Panc1 (cell line): ENCODE results near the gene CIAO2B. TPM values are rescaled to one million over a fixed set of nuclear protein-coding genes. Genes with fewer than 3 reads are reported as not detected.

Experiments used
- ATAC-seq: fragments of 200-7000 bp; cut with Tn5 transposase; 2 replicates; pipeline ENCODE4 v1.9.1; 2020; ENCODE audit warnings: mild to moderate bottlenecking, moderate library complexity
- BruUV-seq: library from RNA; stranded (reverse); fragments of 400-500 nt; replicated peaks from 2 replicates; lab custom pipeline; 2021; lab: Mats Ljungman, UMichigan
- CTCF ChIA-PET: fragments of 300-600 bp; sonication (Branson Sonifier 250); formaldehyde crosslinking; loops from one replicate; lab custom pipeline; 2022; ENCODE audit warnings: antibody characterized with exemption; lab: Charles Lee
- POLR2A ChIA-PET: fragments of 300-600 bp; sonication (Branson Sonifier 250); formaldehyde crosslinking; loops from one replicate; lab custom pipeline; 2022; ENCODE audit warnings: antibody characterized with exemption; lab: Charles Lee
- DNase-seq: peaks from one replicate; pipeline ENCODE4 v3.0.0-alpha.2; 2010; ENCODE audit warnings: low read depth, low spot score
- H3K27ac ChIP-seq: 2 replicates; pipeline ENCODE4 v1.5.1; 2011; ENCODE audit warnings: mild to moderate bottlenecking, low read length, inconsistent platforms
- H3K27me3 ChIP-seq: fragments of 200-500 bp; sonication (Bioruptor generic); 2 replicates; pipeline ENCODE4 v1.6.0; 2014; ENCODE audit warnings: low read length, inconsistent platforms; ENCODE audit not compliant: control insufficient read depth, insufficient read depth
- H3K36me3 ChIP-seq: fragments of 200-500 bp; sonication (Bioruptor generic); 2 replicates; pipeline ENCODE4 v1.5.1; 2014; ENCODE audit warnings: inconsistent platforms, mild to moderate bottlenecking, low read length, moderate library complexity; ENCODE audit not compliant: control insufficient read depth, insufficient read depth
- H3K4me1 ChIP-seq: 2 replicates; pipeline ENCODE4 v1.5.1; 2011; ENCODE audit warnings: inconsistent platforms, mild to moderate bottlenecking, low read length, moderate library complexity; ENCODE audit not compliant: control insufficient read depth, insufficient read depth
- H3K4me3 ChIP-seq, 2 experiments: 2 replicates each; pipeline ENCODE4 v1.5.1; 2011 to 2012; ENCODE audit warnings: low read depth in 2 of 2, low read length in 2 of 2, mild to moderate bottlenecking in 2 of 2, inconsistent platforms in 1 of 2, moderate library complexity in 1 of 2
- H3K9me3 ChIP-seq: fragments of 200-500 bp; sonication (Bioruptor generic); 2 replicates; pipeline ENCODE4 v1.5.1; 2014; ENCODE audit warnings: low read depth, mild to moderate bottlenecking, inconsistent platforms, low read length, moderate library complexity; ENCODE audit not compliant: control insufficient read depth, insufficient read depth
- POLR2AphosphoS5 ChIP-seq: IDR thresholded peaks from 2 replicates; pipeline ENCODE4 v1.6.1; 2012; ENCODE audit warnings: mild to moderate bottlenecking, low read depth, low read length, moderate library complexity
- SIN3A ChIP-seq: IDR thresholded peaks from 2 replicates; pipeline ENCODE4 v1.6.1; 2012; ENCODE audit warnings: low read depth, mild to moderate bottlenecking, low read length, moderate library complexity, borderline replicate concordance; ENCODE audit not compliant: insufficient read depth
- TCF7L2 ChIP-seq: IDR thresholded peaks from 2 replicates; pipeline ENCODE4 v1.6.1; 2011; ENCODE audit warnings: mild to moderate bottlenecking, low read depth, low read length, inconsistent platforms
- in situ Hi-C: cut with HindIII; loops from 2 replicates; pipeline ENCODE4 v1.10.0; 2016; ENCODE audit warnings: low sequenced_read_pairs, low pct_unique_long_range_greater_than_20kb
- intact Hi-C: fragments of 100-400 bp; cut with micrococcal nuclease; formaldehyde crosslinking; loops from one replicate; pipeline ENCODE4 v1.10.0; 2022; ENCODE audit not compliant: unreplicated experiment
- total RNA-seq: library from RNA; stranded (reverse); gene quantifications from one replicate; pipeline ENCODE4 v1.2.1, GENCODE V29; 2021; ENCODE audit not compliant: unreplicated experiment
- TF ChIP-seq, protein P1 (sequence below), 2 experiments: IDR thresholded peaks; 2 replicates each; pipeline ENCODE4 v1.6.1; 2011 to 2012; ENCODE audit warnings: low read depth in 2 of 2, control low read depth in 1 of 2, low read length in 1 of 2, mild to moderate bottlenecking in 1 of 2, moderate library complexity in 1 of 2; ENCODE audit not compliant: insufficient read depth in 1 of 2
- TF ChIP-seq, protein P2 (sequence below): fragments of 450-650 bp; IDR thresholded peaks from 2 replicates; pipeline ENCODE4 v1.5.1; 2017; ENCODE audit warnings: mild to moderate bottlenecking

The CIAO2B gene
- total RNA-seq, 1 experiment from 2014 or later, result 96.6 TPM

DNA sequence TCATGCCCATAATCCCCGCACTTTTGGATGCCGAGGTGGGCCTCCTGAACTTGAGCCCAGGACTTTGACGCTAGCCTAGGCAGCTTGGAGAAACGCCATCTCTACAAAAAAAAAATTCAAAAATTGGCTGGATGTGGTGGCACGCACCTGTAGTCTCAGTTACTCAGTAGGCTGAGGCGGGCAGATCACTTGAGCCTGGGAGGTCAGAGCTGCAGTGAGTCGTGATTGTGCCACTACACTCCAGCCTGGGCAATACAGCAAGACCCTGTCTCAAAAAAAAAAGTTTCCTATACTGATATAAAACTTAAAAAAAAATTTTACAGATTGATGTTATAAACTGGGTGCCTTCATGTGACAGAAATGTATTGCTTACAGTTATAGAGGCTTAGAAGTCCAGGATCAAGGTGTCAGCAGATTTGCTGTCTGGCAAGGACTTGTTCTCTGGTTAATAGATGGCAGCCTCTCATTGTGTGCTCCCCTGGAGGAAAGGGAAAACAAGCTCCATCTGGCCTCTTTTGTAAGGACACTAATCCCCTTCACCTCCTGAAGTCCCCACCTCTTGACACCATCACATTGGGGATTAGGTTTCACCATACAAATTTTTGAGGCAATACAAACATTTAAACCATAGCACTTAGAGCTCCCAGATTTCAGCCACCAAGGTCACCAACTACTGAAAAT, 18.4 kb upstream of the CIAO2B start:
- no peaks in the 10 kb centered on the region for H3K36me3 ChIP-seq
- no peaks in the 10 kb centered on the region for H3K9me3 ChIP-seq
- TF ChIP-seq TCF7L2, result no peak
- TF ChIP-seq, protein P1, sequence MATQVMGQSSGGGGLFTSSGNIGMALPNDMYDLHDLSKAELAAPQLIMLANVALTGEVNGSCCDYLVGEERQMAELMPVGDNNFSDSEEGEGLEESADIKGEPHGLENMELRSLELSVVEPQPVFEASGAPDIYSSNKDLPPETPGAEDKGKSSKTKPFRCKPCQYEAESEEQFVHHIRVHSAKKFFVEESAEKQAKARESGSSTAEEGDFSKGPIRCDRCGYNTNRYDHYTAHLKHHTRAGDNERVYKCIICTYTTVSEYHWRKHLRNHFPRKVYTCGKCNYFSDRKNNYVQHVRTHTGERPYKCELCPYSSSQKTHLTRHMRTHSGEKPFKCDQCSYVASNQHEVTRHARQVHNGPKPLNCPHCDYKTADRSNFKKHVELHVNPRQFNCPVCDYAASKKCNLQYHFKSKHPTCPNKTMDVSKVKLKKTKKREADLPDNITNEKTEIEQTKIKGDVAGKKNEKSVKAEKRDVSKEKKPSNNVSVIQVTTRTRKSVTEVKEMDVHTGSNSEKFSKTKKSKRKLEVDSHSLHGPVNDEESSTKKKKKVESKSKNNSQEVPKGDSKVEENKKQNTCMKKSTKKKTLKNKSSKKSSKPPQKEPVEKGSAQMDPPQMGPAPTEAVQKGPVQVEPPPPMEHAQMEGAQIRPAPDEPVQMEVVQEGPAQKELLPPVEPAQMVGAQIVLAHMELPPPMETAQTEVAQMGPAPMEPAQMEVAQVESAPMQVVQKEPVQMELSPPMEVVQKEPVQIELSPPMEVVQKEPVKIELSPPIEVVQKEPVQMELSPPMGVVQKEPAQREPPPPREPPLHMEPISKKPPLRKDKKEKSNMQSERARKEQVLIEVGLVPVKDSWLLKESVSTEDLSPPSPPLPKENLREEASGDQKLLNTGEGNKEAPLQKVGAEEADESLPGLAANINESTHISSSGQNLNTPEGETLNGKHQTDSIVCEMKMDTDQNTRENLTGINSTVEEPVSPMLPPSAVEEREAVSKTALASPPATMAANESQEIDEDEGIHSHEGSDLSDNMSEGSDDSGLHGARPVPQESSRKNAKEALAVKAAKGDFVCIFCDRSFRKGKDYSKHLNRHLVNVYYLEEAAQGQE (IDR thresholded peaks at IDR 0.05; ENCODE audit: insufficient read depth in 1 of 2, low read depth in 2 of 2, low read length in 1 of 2), result no peak
- TF ChIP-seq, protein P2, sequence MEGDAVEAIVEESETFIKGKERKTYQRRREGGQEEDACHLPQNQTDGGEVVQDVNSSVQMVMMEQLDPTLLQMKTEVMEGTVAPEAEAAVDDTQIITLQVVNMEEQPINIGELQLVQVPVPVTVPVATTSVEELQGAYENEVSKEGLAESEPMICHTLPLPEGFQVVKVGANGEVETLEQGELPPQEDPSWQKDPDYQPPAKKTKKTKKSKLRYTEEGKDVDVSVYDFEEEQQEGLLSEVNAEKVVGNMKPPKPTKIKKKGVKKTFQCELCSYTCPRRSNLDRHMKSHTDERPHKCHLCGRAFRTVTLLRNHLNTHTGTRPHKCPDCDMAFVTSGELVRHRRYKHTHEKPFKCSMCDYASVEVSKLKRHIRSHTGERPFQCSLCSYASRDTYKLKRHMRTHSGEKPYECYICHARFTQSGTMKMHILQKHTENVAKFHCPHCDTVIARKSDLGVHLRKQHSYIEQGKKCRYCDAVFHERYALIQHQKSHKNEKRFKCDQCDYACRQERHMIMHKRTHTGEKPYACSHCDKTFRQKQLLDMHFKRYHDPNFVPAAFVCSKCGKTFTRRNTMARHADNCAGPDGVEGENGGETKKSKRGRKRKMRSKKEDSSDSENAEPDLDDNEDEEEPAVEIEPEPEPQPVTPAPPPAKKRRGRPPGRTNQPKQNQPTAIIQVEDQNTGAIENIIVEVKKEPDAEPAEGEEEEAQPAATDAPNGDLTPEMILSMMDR, result no peak
- no peak for TF ChIP-seq POLR2AphosphoS5
- TF ChIP-seq SIN3A, result no peak
- ATAC-seq, result no peak
- no peak overlapping the region for H3K27ac ChIP-seq
- no peaks in the 10 kb centered on the region for H3K27me3 ChIP-seq
- CTCF ChIA-PET, result interaction anchor here (0.6 kb wide), 1 partner anchor 203 kb away, joined by 3 read pairs; no protein-coding TSS in a partner anchor
- POLR2A ChIA-PET, result no interaction called here
- no peak for DNase-seq
- no peak overlapping the region for H3K4me3 ChIP-seq
- BruUV-seq, result no TSS peak
- intact Hi-C loops (loop anchor here (10.0 kb wide), 1 partner anchor 232 kb away; the partner anchor contains the start of gene MATCAP1), in situ Hi-C loops (no loop called here)
- peaks cover 7% of the 10 kb centered on the region for H3K4me1 ChIP-seq

DNA sequence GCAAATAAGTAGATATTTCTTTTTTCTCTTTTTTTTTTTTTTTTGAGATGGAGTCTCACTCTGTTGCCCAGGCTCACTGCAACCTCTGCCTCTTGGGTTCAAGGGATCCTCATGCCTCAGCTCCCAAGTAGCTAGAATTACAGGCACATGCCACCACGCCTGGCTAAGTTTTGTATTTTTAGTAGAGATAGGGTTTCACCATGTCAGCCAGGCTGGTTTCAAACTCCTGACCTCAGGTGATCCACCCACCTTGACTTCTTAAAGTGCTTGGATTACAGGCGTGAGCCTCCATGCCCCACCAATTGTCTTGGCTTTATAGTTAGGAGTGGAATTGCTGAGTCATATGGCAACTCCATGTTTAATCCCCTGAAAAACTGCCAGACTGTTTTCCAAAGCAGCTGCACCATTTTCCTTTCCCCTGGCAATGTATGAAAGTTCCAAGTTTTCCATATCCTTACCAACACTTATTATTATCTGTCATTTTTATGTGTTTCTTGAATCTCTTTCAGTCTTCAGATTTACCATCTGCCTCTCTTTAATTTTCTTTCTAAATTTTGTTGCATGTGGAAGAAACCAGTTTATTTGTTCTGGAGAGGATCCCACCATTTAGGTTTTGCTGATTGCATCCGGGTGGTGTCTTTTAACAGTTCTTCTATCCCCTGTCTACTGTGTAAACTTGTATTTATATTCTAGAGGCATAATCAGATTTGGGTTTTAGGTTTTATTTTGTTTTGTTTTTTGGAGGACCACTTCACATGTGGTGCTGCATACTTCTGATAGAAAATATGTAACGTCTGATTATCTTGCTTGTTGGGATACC, 17.0 kb upstream of the CIAO2B start:
- no peak for DNase-seq
- ChIA-PET CTCF (no interaction called here), POLR2A (no interaction called here)
- H3K9me3 ChIP-seq, result no peaks in the 10 kb centered on the region
- no peak overlapping the region for H3K27ac ChIP-seq
- in situ Hi-C loops (no loop called here), intact Hi-C loops (loop anchor here (10.0 kb wide), 1 partner anchor 234 kb away; the partner anchor contains the start of gene MATCAP1)
- peaks cover 7% of the 10 kb centered on the region for H3K4me1 ChIP-seq
- no peak for ATAC-seq
- H3K36me3 ChIP-seq, result no peaks in the 10 kb centered on the region
- H3K27me3 ChIP-seq, result no peaks in the 10 kb centered on the region
- TF ChIP-seq, protein P1 (IDR thresholded peaks at IDR 0.05; ENCODE audit: insufficient read depth in 1 of 2, low read depth in 2 of 2, low read length in 1 of 2), result no peak
- TF ChIP-seq, protein P2, result no peak
- TF ChIP-seq TCF7L2 (no peak), POLR2AphosphoS5 (no peak), SIN3A (no peak)
- BruUV-seq, result no TSS peak
- no peak overlapping the region for H3K4me3 ChIP-seq
